GM21528 (cell line): ENCODE data around the gene RAPSN.

Source experiments
- ATAC-seq: cut with Tn5 transposase; IDR thresholded peaks from one replicate; pipeline ENCODE4 v1.9.1; 2021; ENCODE audit warnings: mild to moderate bottlenecking, moderate library complexity; ENCODE audit not compliant: unreplicated experiment, low FRiP score

RAPSN gene

GRCh38 chr11:47448566-47449427, at the start of gene RAPSN:
RAPSN (minus strand) TSS chr11:47449136; CDS start chr11:47448964, 172 bp downstream.
- ATAC-seq, result no peak

- ATAC-seq, result no peak
Measured at GRCh38 chr11:47498149-47498548, 49.2 kb upstream of the RAPSN start.

GRCh38 chr11:47496808-47497207, 47.9 kb upstream of the RAPSN start:
- no peak for ATAC-seq

- no peak for ATAC-seq
Measured at GRCh38 chr11:47495856-47496217, 46.9 kb upstream of the RAPSN start.

- ATAC-seq, result no peak
Measured at GRCh38 chr11:47495011-47495855, 46.3 kb upstream of the RAPSN start.

- ATAC-seq, result no peak
Measured at GRCh38 chr11:47489395-47489755, 40.4 kb upstream of the RAPSN start.

- no peak for ATAC-seq
Measured at GRCh38 chr11:47488674-47489394, 39.9 kb upstream of the RAPSN start.

GRCh38 chr11:47488111-47488510, 39.2 kb upstream of the RAPSN start:
- no peak for ATAC-seq

- no peak for ATAC-seq
Measured at GRCh38 chr11:47487421-47487820, 38.5 kb upstream of the RAPSN start.

GRCh38 chr11:47485107-47485506, 36.2 kb upstream of the RAPSN start:
- ATAC-seq, result no peak

- ATAC-seq, result no peak
Measured at GRCh38 chr11:47483457-47483856, 34.5 kb upstream of the RAPSN start.

- no peak for ATAC-seq
Measured at GRCh38 chr11:47480762-47481161, 31.8 kb upstream of the RAPSN start.

GRCh38 chr11:47478651-47479329, 29.9 kb upstream of the RAPSN start:
- ATAC-seq, result no peak

- ATAC-seq, result no peak
Measured at GRCh38 chr11:47477753-47478152, 28.8 kb upstream of the RAPSN start.

GRCh38 chr11:47477323-47477722, 28.4 kb upstream of the RAPSN start:
- no peak for ATAC-seq

GRCh38 chr11:47470671-47471070, 21.7 kb upstream of the RAPSN start:
- no peak for ATAC-seq

GRCh38 chr11:47469361-47470179, 20.6 kb upstream of the RAPSN start:
- ATAC-seq, result no peak

- no peak for ATAC-seq
Measured at GRCh38 chr11:47468598-47469214, 19.8 kb upstream of the RAPSN start.

- no peak for ATAC-seq
Measured at GRCh38 chr11:47467357-47467756, 18.4 kb upstream of the RAPSN start.
